ENCODE results near the gene KNCN.

Gene KNCN

DNA sequence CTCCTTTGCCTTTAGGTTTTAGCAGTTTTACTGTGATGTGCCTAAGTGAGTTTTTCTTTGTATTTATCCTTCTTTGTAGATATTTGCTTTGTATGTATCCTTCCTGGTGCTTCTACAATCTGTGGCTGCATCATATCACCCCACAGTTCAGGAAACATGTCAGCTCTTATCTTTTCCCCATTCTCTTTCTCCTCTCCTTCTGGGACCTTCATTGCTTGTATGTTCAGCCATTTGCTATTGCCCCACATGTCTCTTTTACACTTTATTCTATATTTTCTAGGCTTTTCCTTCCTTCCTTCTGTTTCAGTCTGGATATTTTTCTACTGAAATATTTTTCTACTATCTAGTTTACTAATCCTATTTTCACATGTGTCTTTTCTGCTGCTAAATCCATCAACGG, 14.9 kb downstream of the KNCN start:
- CTCF ChIA-PET: interaction anchor here (1.1 to 15.0 kb wide), 5 partner anchors 11 to 100 kb away, joined by 3 to 418 read pairs (median 64); partner anchors contain the start of gene DMBX1

DNA sequence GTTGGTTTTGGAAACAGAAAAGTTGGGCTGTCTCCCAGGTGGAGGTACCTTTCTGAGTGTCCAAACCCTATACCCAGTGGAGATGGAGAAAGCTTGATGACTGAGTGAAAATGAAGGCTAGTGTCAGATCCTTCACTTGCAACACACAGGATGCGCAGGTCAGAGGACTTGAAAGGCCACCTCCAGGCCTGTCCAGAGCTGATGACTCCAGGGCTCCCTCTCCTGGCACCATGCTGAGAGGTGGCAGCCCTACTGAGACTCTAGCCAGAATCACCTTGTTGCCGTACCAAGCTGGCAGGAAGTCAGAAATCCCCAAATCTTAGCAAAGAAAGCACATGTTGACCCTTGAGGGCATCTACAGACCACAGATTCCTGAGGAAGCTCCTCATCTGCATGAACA, 16.4 kb downstream of the KNCN start:
- no peak overlapping the region for H3K27ac ChIP-seq (ENCODE audit: extremely low read depth, low read depth, low read length)
- no peaks in the 10 kb centered on the region for H3K36me3 ChIP-seq (ENCODE audit: control insufficient read depth in 2 of 2, insufficient read depth in 1 of 2, low read length in 2 of 2)
- TF ChIP-seq REPIN1 (tag by site-specific recombination; IDR thresholded peaks at IDR 0.05; ENCODE audit: low read depth): no peak
- TF ChIP-seq ZSCAN30 (tag by site-specific recombination; IDR thresholded peaks at IDR 0.05): no peak
- TF ChIP-seq, protein P1, sequence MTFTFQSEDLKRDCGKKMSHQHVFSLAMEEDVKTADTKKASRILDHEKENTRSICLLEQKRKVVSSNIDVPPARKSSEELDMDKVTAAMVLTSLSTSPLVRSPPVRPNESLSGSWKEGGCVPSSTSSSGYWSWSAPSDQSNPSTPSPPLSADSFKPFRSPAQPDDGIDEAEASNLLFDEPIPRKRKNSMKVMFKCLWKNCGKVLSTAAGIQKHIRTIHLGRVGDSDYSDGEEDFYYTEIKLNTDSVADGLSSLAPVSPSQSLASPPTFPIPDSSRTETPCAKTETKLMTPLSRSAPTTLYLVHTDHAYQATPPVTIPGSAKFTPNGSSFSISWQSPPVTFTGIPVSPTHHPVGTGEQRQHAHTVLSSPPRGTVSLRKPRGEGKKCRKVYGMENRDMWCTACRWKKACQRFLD (tag by site-specific recombination; IDR thresholded peaks at IDR 0.05): no peak
- no peak for TF ChIP-seq ZNF600 (tag by site-specific recombination; IDR thresholded peaks at IDR 0.05)
- no peak for TF ChIP-seq ZNF677 (tag by site-specific recombination; IDR thresholded peaks at IDR 0.05)
- TF ChIP-seq, protein P2, sequence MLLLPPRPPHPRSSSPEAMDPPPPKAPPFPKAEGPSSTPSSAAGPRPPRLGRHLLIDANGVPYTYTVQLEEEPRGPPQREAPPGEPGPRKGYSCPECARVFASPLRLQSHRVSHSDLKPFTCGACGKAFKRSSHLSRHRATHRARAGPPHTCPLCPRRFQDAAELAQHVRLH (tag by site-specific recombination; IDR thresholded peaks at IDR 0.05): no peak
- POLR2A ChIA-PET: interaction anchor here (0.5 to 0.7 kb wide), 3 partner anchors 13 to 142 kb away, joined by 3 read pairs; no protein-coding TSS in a partner anchor
- H3K9me3 ChIP-seq (ENCODE audit: control insufficient read depth, insufficient read depth, low read depth, low read length): no peaks in the 10 kb centered on the region
- no peak overlapping the region for H3K4me3 ChIP-seq (ENCODE audit: low read depth, low read length)
- CTCF ChIA-PET: interaction anchor here (0.7 to 15.0 kb wide), 18 partner anchors 9 to 190 kb away, joined by 3 to 418 read pairs (median 4); partner anchors contain the start of genes ATPAF1 and DMBX1
- no peaks in the 10 kb centered on the region for H3K4me1 ChIP-seq (ENCODE audit: control insufficient read depth, insufficient read depth, low read length)

More for the DNA sequence above, 14.9 kb downstream of the KNCN start:
- Histone ChIP-seq H3K27ac (ENCODE audit: extremely low read depth, low read depth, low read length) (no peak overlapping the region), H3K36me3 (ENCODE audit: control insufficient read depth in 2 of 2, insufficient read depth in 1 of 2, low read length in 2 of 2) (no peaks in the 10 kb centered on the region), H3K4me3 (ENCODE audit: low read depth, low read length) (no peak overlapping the region), H3K9me3 (ENCODE audit: control insufficient read depth, insufficient read depth, low read depth, low read length) (no peaks in the 10 kb centered on the region), H3K4me1 (ENCODE audit: control insufficient read depth, insufficient read depth, low read length) (no peaks in the 10 kb centered on the region)
- TF ChIP-seq SETDB1 (IDR thresholded peaks at IDR 0.05; ENCODE audit: insufficient read length, low read length) (peak; percentile 88), ZNF747 (tag by site-specific recombination; IDR thresholded peaks at IDR 0.05) (no peak), ZNF391 (tag by site-specific recombination; IDR thresholded peaks at IDR 0.05; ENCODE audit: borderline replicate concordance, low read depth) (no peak), TRIM28 (IDR thresholded peaks at IDR 0.05; ENCODE audit: borderline replicate concordance, low read length) (peak; percentile 92; the same call in 1 of the 2 replicates)
- TF ChIP-seq, protein P3, sequence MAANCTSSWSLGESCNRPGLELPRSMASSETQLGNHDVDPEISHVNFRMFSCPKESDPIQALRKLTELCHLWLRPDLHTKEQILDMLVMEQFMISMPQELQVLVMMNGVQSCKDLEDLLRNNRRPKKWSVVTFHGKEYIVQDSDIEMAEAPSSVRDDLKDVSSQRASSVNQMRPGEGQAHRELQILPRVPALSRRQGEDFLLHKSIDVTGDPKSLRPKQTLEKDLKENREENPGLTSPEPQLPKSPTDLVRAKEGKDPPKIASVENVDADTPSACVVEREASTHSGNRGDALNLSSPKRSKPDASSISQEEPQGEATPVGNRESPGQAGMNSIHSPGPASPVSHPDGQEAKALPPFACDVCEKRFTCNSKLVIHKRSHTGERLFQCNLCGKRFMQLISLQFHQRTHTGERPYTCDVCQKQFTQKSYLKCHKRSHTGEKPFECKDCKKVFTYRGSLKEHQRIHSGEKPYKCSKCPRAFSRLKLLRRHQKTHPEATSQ (tag by site-specific recombination; IDR thresholded peaks at IDR 0.05): no peak
- POLR2A ChIA-PET: interaction anchor here (0.7 kb wide), 1 partner anchor 117 kb away, joined by 6 read pairs; no protein-coding TSS in a partner anchor

DNA sequence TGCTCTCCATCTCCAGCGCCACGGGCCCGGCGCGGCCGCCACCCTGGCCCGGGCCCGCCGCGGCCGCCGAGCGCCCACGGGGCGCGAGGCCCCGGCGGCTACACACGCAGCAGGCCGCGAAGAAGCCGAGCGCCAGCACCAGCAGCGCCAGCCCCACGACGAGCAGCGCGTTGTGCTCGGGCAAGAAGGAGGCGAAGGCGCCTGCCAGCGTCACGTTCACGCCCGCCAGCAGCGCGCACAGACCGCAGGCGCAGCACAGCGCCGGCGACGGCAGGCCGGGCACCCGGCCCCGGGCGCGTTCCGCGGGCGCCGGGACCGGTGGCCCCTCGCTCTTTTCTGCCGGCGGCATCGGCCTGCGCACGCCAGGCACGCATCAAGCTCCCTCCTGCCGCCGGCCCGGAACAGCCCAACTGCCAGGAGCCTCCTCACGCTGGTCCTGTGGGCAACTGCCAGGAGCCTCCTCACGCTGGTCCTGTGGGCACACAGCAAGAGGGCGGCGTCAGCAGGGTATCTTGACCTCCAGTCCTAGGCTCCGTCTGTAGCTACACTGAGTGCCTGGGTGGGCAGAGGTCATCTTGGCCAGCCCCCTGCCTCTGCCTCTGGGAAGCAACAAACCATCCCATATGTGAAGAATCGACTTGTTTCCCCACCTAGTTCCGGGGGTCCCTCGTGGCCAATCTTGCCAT, 18.1 kb downstream of the KNCN start:
- no peak overlapping the region for H3K4me3 ChIP-seq (ENCODE audit: low read depth, low read length)
- CTCF ChIA-PET: interaction anchor here (0.5 to 15.0 kb wide), 16 partner anchors 12 to 1384 kb away, joined by 3 to 418 read pairs (median 4); partner anchors contain the start of gene DMBX1
- no peaks in the 10 kb centered on the region for H3K36me3 ChIP-seq (ENCODE audit: control insufficient read depth in 2 of 2, insufficient read depth in 1 of 2, low read length in 2 of 2)
- no peak for TF ChIP-seq ZNF654 (tag by site-specific recombination; IDR thresholded peaks at IDR 0.05; ENCODE audit: low read depth)
- TF ChIP-seq ZNF132 (tag by site-specific recombination; IDR thresholded peaks at IDR 0.05; ENCODE audit: borderline replicate concordance): no peak
- TF ChIP-seq, protein P4, sequence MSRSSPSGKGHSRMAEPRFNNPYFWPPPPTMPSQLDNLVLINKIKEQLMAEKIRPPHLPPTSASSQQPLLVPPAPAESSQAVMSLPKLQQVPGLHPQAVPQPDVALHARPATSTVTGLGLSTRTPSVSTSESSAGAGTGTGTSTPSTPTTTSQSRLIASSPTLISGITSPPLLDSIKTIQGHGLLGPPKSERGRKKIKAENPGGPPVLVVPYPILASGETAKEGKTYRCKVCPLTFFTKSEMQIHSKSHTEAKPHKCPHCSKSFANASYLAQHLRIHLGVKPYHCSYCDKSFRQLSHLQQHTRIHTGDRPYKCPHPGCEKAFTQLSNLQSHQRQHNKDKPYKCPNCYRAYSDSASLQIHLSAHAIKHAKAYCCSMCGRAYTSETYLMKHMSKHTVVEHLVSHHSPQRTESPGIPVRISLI (tag by site-specific recombination; IDR thresholded peaks at IDR 0.05): no peak
- TF ChIP-seq, protein P5, sequence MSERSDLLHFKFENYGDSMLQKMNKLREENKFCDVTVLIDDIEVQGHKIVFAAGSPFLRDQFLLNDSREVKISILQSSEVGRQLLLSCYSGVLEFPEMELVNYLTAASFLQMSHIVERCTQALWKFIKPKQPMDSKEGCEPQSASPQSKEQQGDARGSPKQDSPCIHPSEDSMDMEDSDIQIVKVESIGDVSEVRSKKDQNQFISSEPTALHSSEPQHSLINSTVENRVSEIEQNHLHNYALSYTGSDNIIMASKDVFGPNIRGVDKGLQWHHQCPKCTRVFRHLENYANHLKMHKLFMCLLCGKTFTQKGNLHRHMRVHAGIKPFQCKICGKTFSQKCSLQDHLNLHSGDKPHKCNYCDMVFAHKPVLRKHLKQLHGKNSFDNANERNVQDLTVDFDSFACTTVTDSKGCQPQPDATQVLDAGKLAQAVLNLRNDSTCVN (tag by site-specific recombination; optimal IDR thresholded peaks at IDR 0.05): peak; percentile 13
- TF ChIP-seq ZNF138 (tag by site-specific recombination; IDR thresholded peaks at IDR 0.05; ENCODE audit: borderline replicate concordance): no peak
- H3K9me3 ChIP-seq (ENCODE audit: control insufficient read depth, insufficient read depth, low read depth, low read length): no peaks in the 10 kb centered on the region
- no peak overlapping the region; the same call in 1 of the 2 replicates for H3K27ac ChIP-seq (ENCODE audit: extremely low read depth, low read depth, low read length)
- H3K4me1 ChIP-seq (ENCODE audit: control insufficient read depth, insufficient read depth, low read length): no peaks in the 10 kb centered on the region
- POLR2A ChIA-PET: no interaction called here

All from HEK293 (cell line).